ENCODE measurements around the gene TIGAR.

- no peak for TF ChIP-seq POLR2AphosphoS5 (IDR thresholded peaks at IDR 0.05)
- TF ChIP-seq, protein P1, sequence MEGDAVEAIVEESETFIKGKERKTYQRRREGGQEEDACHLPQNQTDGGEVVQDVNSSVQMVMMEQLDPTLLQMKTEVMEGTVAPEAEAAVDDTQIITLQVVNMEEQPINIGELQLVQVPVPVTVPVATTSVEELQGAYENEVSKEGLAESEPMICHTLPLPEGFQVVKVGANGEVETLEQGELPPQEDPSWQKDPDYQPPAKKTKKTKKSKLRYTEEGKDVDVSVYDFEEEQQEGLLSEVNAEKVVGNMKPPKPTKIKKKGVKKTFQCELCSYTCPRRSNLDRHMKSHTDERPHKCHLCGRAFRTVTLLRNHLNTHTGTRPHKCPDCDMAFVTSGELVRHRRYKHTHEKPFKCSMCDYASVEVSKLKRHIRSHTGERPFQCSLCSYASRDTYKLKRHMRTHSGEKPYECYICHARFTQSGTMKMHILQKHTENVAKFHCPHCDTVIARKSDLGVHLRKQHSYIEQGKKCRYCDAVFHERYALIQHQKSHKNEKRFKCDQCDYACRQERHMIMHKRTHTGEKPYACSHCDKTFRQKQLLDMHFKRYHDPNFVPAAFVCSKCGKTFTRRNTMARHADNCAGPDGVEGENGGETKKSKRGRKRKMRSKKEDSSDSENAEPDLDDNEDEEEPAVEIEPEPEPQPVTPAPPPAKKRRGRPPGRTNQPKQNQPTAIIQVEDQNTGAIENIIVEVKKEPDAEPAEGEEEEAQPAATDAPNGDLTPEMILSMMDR (IDR thresholded peaks at IDR 0.05), result no peak
- no peak for TF ChIP-seq POLR2A (IDR thresholded peaks at IDR 0.05)
Measured at GRCh38 chr12:4322726-4323125, 1.7 kb downstream of the TIGAR start.
